ENCODE measurements around the gene CIBAR2. TPM values are rescaled to one million over a fixed set of nuclear protein-coding genes. Genes with fewer than 3 reads are reported as not detected.

Gene CIBAR2
- total and polyA plus RNA-seq, 9 of the 15 experiments (the other 6 are each of a cell fraction or from before 2014, with no cell fraction given): not detected

DNA sequence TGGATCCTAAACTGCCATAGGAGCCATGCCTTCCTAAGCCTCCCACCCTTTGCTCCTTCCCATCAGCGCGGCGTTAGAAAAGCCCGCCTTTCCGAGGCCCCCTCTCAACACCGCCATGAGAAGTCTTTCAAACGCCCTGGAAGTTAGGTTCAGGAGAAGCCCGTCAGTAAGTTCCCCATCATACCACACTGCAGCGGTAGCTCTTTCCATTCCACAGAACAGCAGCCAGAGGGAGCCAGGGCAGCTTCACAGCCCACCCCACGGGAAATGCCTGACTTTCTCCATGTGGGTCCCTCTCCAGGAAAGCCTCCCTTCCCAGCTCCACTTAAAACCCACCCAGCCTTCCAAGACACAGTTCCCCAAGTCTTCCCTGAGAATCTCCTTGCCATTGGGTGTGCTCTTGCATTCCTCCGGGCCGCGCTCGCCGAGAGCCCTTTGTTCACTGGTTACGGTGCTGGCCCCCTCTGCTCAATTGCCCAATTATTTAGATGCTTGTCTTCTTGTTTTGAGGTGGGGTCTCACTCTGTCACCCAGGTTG, 56.0 kb downstream of the CIBAR2 start (continued):
- no peak for TF ChIP-seq SPI1 (IDR thresholded peaks at IDR 0.05; ENCODE audit: borderline replicate concordance, low read depth, low read length)
- TF ChIP-seq CXXC5 (CRISPR knock-in tag; IDR thresholded peaks at IDR 0.05): no peak
- no peak for TF ChIP-seq PCBP1 (IDR thresholded peaks at IDR 0.05; ENCODE audit: low read depth, low read length, poor library complexity, severe bottlenecking)
- no peak for TF ChIP-seq KLF16 (IDR thresholded peaks at IDR 0.05)
- TF ChIP-seq BCL6 (CRISPR knock-in tag; IDR thresholded peaks at IDR 0.05): no peak
- TF ChIP-seq MAZ (CRISPR knock-in tag; conservative IDR thresholded peaks at IDR 0.05 in 1 of 2, IDR thresholded peaks at IDR 0.05 in 1 of 2): 0 out of 4 replicates have a peak, but pooled peaks have one; percentile 9 to 31
- TF ChIP-seq ATF7 (IDR thresholded peaks at IDR 0.05): no peak
- TF ChIP-seq ZNF174 (CRISPR knock-in tag; IDR thresholded peaks at IDR 0.05): no peak
- no peak for TF ChIP-seq ZNF146 (CRISPR knock-in tag; IDR thresholded peaks at IDR 0.05; ENCODE audit: unreplicated experiment)
- TF ChIP-seq, protein P1, sequence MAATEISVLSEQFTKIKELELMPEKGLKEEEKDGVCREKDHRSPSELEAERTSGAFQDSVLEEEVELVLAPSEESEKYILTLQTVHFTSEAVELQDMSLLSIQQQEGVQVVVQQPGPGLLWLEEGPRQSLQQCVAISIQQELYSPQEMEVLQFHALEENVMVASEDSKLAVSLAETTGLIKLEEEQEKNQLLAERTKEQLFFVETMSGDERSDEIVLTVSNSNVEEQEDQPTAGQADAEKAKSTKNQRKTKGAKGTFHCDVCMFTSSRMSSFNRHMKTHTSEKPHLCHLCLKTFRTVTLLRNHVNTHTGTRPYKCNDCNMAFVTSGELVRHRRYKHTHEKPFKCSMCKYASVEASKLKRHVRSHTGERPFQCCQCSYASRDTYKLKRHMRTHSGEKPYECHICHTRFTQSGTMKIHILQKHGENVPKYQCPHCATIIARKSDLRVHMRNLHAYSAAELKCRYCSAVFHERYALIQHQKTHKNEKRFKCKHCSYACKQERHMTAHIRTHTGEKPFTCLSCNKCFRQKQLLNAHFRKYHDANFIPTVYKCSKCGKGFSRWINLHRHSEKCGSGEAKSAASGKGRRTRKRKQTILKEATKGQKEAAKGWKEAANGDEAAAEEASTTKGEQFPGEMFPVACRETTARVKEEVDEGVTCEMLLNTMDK (IDR thresholded peaks at IDR 0.05; ENCODE audit: borderline replicate concordance, insufficient read depth, low read depth, low read length, poor library complexity, severe bottlenecking): peak; percentile 27
- TF ChIP-seq, protein P2, sequence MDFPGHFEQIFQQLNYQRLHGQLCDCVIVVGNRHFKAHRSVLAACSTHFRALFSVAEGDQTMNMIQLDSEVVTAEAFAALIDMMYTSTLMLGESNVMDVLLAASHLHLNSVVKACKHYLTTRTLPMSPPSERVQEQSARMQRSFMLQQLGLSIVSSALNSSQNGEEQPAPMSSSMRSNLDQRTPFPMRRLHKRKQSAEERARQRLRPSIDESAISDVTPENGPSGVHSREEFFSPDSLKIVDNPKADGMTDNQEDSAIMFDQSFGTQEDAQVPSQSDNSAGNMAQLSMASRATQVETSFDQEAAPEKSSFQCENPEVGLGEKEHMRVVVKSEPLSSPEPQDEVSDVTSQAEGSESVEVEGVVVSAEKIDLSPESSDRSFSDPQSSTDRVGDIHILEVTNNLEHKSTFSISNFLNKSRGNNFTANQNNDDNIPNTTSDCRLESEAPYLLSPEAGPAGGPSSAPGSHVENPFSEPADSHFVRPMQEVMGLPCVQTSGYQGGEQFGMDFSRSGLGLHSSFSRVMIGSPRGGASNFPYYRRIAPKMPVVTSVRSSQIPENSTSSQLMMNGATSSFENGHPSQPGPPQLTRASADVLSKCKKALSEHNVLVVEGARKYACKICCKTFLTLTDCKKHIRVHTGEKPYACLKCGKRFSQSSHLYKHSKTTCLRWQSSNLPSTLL (IDR thresholded peaks at IDR 0.05): no peak
- TF ChIP-seq, protein P3, sequence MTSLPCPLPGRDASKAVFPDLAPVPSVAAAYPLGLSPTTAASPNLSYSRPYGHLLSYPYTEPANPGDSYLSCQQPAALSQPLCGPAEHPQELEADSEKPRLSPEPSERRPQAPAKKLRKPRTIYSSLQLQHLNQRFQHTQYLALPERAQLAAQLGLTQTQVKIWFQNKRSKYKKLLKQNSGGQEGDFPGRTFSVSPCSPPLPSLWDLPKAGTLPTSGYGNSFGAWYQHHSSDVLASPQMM (CRISPR knock-in tag; IDR thresholded peaks at IDR 0.05): no peak
- TF ChIP-seq, protein P4, sequence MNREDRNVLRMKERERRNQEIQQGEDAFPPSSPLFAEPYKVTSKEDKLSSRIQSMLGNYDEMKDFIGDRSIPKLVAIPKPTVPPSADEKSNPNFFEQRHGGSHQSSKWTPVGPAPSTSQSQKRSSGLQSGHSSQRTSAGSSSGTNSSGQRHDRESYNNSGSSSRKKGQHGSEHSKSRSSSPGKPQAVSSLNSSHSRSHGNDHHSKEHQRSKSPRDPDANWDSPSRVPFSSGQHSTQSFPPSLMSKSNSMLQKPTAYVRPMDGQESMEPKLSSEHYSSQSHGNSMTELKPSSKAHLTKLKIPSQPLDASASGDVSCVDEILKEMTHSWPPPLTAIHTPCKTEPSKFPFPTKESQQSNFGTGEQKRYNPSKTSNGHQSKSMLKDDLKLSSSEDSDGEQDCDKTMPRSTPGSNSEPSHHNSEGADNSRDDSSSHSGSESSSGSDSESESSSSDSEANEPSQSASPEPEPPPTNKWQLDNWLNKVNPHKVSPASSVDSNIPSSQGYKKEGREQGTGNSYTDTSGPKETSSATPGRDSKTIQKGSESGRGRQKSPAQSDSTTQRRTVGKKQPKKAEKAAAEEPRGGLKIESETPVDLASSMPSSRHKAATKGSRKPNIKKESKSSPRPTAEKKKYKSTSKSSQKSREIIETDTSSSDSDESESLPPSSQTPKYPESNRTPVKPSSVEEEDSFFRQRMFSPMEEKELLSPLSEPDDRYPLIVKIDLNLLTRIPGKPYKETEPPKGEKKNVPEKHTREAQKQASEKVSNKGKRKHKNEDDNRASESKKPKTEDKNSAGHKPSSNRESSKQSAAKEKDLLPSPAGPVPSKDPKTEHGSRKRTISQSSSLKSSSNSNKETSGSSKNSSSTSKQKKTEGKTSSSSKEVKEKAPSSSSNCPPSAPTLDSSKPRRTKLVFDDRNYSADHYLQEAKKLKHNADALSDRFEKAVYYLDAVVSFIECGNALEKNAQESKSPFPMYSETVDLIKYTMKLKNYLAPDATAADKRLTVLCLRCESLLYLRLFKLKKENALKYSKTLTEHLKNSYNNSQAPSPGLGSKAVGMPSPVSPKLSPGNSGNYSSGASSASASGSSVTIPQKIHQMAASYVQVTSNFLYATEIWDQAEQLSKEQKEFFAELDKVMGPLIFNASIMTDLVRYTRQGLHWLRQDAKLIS (CRISPR knock-in tag; IDR thresholded peaks at IDR 0.05): no peak
- TF ChIP-seq NUFIP1 (IDR thresholded peaks at IDR 0.05; ENCODE audit: partially characterized antibody): no peak
- TF ChIP-seq GATAD2A (IDR thresholded peaks at IDR 0.05): no peak
- TF ChIP-seq, protein P5, sequence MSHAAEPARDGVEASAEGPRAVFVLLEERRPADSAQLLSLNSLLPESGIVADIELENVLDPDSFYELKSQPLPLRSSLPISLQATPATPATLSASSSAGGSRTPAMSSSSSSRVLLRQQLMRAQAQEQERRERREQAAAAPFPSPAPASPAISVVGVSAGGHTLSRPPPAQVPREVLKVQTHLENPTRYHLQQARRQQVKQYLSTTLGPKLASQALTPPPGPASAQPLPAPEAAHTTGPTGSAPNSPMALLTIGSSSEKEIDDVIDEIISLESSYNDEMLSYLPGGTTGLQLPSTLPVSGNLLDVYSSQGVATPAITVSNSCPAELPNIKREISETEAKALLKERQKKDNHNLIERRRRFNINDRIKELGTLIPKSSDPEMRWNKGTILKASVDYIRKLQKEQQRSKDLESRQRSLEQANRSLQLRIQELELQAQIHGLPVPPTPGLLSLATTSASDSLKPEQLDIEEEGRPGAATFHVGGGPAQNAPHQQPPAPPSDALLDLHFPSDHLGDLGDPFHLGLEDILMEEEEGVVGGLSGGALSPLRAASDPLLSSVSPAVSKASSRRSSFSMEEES (CRISPR knock-in tag; IDR thresholded peaks at IDR 0.05): no peak
- TF ChIP-seq CEBPG (CRISPR knock-in tag; IDR thresholded peaks at IDR 0.05): no peak
- no peak for TF ChIP-seq CEBPG (tag; conservative IDR thresholded peaks at IDR 0.05 in 1 of 2, IDR thresholded peaks at IDR 0.05 in 1 of 2)

All from K562 (cell line).